Esophagus muscularis mucosa (tissue), 4 donors: ENCODE data around the gene KAZN.

Source experiments
- CTCF ChIP-seq, 3 experiments: fragments of 200-600 bp in 2 of 3; fragments of 450-650 bp in 1 of 3; sonication (generic) in 2 of 3; IDR thresholded peaks; one replicate each; pipeline ENCODE4 v1.5.1; 2017 to 2019; ENCODE audit warnings: antibody characterized with exemption in 3 of 3, mild to moderate bottlenecking in 2 of 3, moderate library complexity in 1 of 3
- EP300 ChIP-seq: sonication (generic); formaldehyde crosslinking; IDR thresholded peaks from one replicate; pipeline ENCODE4 v1.6.1; 2017; ENCODE audit warnings: antibody characterized with exemption
- POLR2A ChIP-seq: fragments of 450-650 bp; IDR thresholded peaks from one replicate; pipeline ENCODE4 v1.6.1; 2017; ENCODE audit warnings: antibody characterized with exemption, moderate library complexity, mild to moderate bottlenecking, low read depth
- POLR2AphosphoS5 ChIP-seq, 2 donors: sonication (generic); formaldehyde crosslinking; IDR thresholded peaks; one replicate each; pipeline ENCODE4 v1.6.1; 2017; ENCODE audit warnings: antibody characterized with exemption in 2 of 2

DNA sequence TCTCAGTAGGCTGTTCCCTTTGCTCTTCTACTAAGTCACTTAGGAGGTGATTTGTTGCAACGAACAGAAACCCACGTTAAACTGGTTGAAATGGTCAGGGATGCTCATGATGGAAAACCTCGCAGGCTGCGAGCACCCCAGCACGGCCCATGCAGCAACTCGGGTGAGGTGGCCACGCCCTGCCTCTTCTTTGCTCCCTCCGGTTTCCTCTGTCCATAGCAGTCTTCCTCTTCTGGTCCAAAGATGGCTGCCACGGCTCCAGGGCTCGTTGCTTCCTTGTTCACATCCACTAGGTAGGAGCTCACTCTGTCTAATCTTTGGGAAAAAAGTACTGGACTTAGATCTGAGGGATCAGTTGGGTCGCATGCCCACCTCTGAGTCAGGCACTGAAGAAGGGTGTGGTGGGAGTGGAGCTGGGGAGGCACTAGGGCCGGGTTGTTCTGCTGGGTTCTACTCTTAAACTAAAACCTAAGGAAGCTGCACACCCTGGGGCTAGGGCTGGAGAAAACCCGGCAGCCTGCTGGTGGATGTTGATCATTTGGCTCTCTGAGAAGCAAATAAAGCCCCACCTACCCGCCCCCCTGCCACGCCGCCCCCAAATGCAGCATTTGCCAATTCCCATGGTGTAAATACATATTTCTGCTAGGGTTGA, 31.0 kb downstream of the KAZN start:
- no peak for TF ChIP-seq CTCF (IDR thresholded peaks at IDR 0.05)
- no peak for TF ChIP-seq POLR2A
- no peak for TF ChIP-seq EP300
- TF ChIP-seq POLR2AphosphoS5 (IDR thresholded peaks at IDR 0.05) = no peak
